Trophoblast cell (in vitro differentiated cells and primary cell): Measurements from ENCODE around the gene ZNF778.

ENCODE experiments used
- DNase-seq, 2 donors: peaks; one replicate each; pipeline ENCODE4 v3.0.0-alpha.2; 2016
- H2AFZ ChIP-seq: 2 replicates; pipeline ENCODE4 v1.6.1; 2013; ENCODE audit warnings: low read length, moderate library complexity, mild to moderate bottlenecking; ENCODE audit not compliant: insufficient read depth, poor library complexity
- H2AK5ac ChIP-seq: 2 replicates; pipeline ENCODE4 v1.6.1; 2013; ENCODE audit warnings: mild to moderate bottlenecking, low read length
- H2BK120ac ChIP-seq: 2 replicates; pipeline ENCODE4 v1.6.1; 2013; ENCODE audit warnings: low read length, mild to moderate bottlenecking, moderate library complexity; ENCODE audit not compliant: insufficient read depth, poor library complexity
- H2BK12ac ChIP-seq: 2 replicates; pipeline ENCODE4 v1.6.1; 2013; ENCODE audit warnings: mild to moderate bottlenecking, low read length, moderate library complexity
- H2BK5ac ChIP-seq: 2 replicates; pipeline ENCODE4 v1.6.1; 2013; ENCODE audit warnings: low read length, low read depth, moderate library complexity, mild to moderate bottlenecking; ENCODE audit not compliant: poor library complexity
- H3K14ac ChIP-seq: 2 replicates; pipeline ENCODE4 v1.6.1; 2013; ENCODE audit warnings: mild to moderate bottlenecking, low read length
- H3K18ac ChIP-seq: 2 replicates; pipeline ENCODE4 v1.6.1; 2013; ENCODE audit warnings: mild to moderate bottlenecking, low read length
- H3K23ac ChIP-seq: 2 replicates; pipeline ENCODE4 v1.6.1; 2013; ENCODE audit warnings: low read length
- H3K27ac ChIP-seq: 2 replicates; pipeline ENCODE4 v1.5.1; 2013; ENCODE audit warnings: low read depth, mild to moderate bottlenecking, inconsistent platforms, low read length, moderate library complexity
- H3K27me3 ChIP-seq: 2 replicates; pipeline ENCODE4 v1.6.1; 2013; ENCODE audit warnings: inconsistent platforms, mild to moderate bottlenecking, low read length, moderate library complexity; ENCODE audit not compliant: insufficient read depth
- H3K36me3 ChIP-seq, 2 experiments: 1 replicate in 1 of 2; 2 replicates in 1 of 2; pipeline ENCODE4 v1.6.1; 2013; ENCODE audit warnings: low read length in 2 of 2, mild to moderate bottlenecking in 2 of 2, moderate library complexity in 1 of 2; ENCODE audit not compliant: insufficient read depth in 2 of 2, control insufficient read depth in 1 of 2
- H3K4ac ChIP-seq: 2 replicates; pipeline ENCODE4 v1.6.1; 2013; ENCODE audit warnings: low read depth, mild to moderate bottlenecking, low read length, moderate library complexity
- H3K4me1 ChIP-seq, 2 experiments: 1 replicate in 1 of 2; 2 replicates in 1 of 2; pipeline ENCODE4 v1.6.1; 2013; ENCODE audit warnings: low read length in 2 of 2, mild to moderate bottlenecking in 2 of 2, moderate library complexity in 1 of 2; ENCODE audit not compliant: insufficient read depth in 2 of 2, control insufficient read depth in 1 of 2
- H3K4me2 ChIP-seq: 2 replicates; pipeline ENCODE4 v1.6.1; 2013; ENCODE audit warnings: inconsistent platforms, mild to moderate bottlenecking, low read length, moderate library complexity
- H3K4me3 ChIP-seq: 2 replicates; pipeline ENCODE4 v1.5.1; 2013; ENCODE audit warnings: mild to moderate bottlenecking, low read depth, low read length, inconsistent platforms
- H3K79me1 ChIP-seq: one replicate; pipeline ENCODE4 v1.6.1; 2013; ENCODE audit warnings: low read length
- H3K79me2 ChIP-seq: 2 replicates; pipeline ENCODE4 v1.6.1; 2013; ENCODE audit warnings: low read length, mild to moderate bottlenecking; ENCODE audit not compliant: control insufficient read depth, insufficient read depth, poor library complexity
- H3K9ac ChIP-seq: 2 replicates; pipeline ENCODE4 v1.6.1; 2013; ENCODE audit warnings: mild to moderate bottlenecking, low read length
- H3K9me3 ChIP-seq: 2 replicates; pipeline ENCODE4 v1.6.1; 2013; ENCODE audit warnings: low read depth, mild to moderate bottlenecking, control low read depth, inconsistent platforms, low read length; ENCODE audit not compliant: insufficient read depth
- H4K12ac ChIP-seq: 2 replicates; pipeline ENCODE4 v1.6.1; 2013; ENCODE audit warnings: low read depth, mild to moderate bottlenecking, low read length, moderate library complexity
- H4K8ac ChIP-seq: 2 replicates; pipeline ENCODE4 v1.6.1; 2013; ENCODE audit warnings: low read depth, mild to moderate bottlenecking, low read length, moderate library complexity
- H4K91ac ChIP-seq: one replicate; pipeline ENCODE4 v1.6.1; 2013; ENCODE audit warnings: low read depth, mild to moderate bottlenecking, low read length, moderate library complexity
- WGBS: extraction: QIAGEN DNeasy Blood & Tissue Kit; methylation state at CpG from one replicate; pipeline ENCODE4 v1.1.7; 2013; ENCODE audit warnings: missing lambda C conversion rate; ENCODE audit not compliant: insufficient read length, insufficient coverage; ENCODE audit errors: extremely low coverage; 5-methylcytosine and 5-hydroxymethylcytosine counted together

The ZNF778 gene

DNA sequence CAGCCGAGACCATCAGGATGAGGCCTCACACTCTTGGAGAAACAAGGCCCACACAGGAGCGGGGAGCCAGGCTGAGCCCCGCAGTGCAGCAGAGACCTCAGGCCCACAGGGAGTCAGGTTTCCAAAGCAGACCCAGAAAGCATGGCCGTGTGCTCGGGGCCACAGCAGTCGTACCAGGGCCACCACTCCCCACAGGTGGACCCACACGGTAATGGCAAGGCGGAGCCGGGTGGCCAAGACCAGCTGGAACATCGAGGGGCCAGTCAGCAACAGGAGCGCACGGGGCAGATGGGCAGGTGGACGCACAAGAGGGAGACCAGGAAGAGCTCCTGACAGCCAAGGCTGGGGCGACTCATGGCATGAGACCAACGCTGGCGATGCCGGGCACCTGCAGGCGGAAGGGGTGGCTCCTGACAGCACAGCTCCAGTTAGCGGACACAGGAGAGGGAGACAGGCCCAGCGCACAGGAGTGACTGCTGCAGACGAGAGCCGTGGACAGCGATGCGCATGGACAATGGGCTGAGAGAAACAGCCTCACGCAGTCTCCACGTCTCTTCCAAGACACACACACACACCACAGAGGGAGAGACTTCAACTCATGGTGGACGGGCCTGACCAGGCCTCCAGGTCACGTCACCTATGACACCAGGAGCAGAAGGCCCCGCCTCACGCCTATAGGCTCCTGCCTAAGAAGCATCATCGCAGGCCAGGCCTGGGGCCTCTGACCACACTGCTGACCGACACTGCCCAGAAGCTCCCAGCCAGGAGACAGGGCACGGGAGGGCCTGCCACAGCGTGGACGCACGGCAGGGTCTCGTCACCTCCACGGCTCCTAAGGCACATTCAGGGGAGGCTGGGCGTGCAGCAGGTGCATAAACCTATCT lies 58.6 kb downstream of the ZNF778 start:
- no peak overlapping the region for H3K9ac ChIP-seq
- no peaks in the 10 kb centered on the region for H3K9me3 ChIP-seq
- no peak overlapping the region for H3K14ac ChIP-seq
- H3K27me3 ChIP-seq = no peaks in the 10 kb centered on the region
- no peak overlapping the region for H2AFZ ChIP-seq
- no peak overlapping the region for H3K23ac ChIP-seq
- H4K91ac ChIP-seq = no peak overlapping the region
- H2AK5ac ChIP-seq = no peak overlapping the region
- H3K79me2 ChIP-seq = no peaks in the 10 kb centered on the region
- WGBS = no CpG with 5 or more reads among the region's 39 CpGs
- no peak overlapping the region for H3K27ac ChIP-seq
- no peak overlapping the region for H3K4me3 ChIP-seq
- no peaks in the 10 kb centered on the region for H3K79me1 ChIP-seq
- H3K18ac ChIP-seq = peak overlapping the region; percentile 26
- H2BK12ac ChIP-seq = no peak overlapping the region
- DNase-seq = no peak
- no peak overlapping the region for H4K12ac ChIP-seq
- H3K4me1 ChIP-seq = peaks cover 0 to 3% of the 10 kb centered on the region in 2 experiments
- H4K8ac ChIP-seq = no peak overlapping the region
- no peak overlapping the region for H2BK120ac ChIP-seq
- no peak overlapping the region for H3K4me2 ChIP-seq
- H3K4ac ChIP-seq = no peak overlapping the region
- H3K36me3 ChIP-seq = peaks cover 77 to 79% of the 10 kb centered on the region in 2 experiments
- no peak overlapping the region for H2BK5ac ChIP-seq

DNA sequence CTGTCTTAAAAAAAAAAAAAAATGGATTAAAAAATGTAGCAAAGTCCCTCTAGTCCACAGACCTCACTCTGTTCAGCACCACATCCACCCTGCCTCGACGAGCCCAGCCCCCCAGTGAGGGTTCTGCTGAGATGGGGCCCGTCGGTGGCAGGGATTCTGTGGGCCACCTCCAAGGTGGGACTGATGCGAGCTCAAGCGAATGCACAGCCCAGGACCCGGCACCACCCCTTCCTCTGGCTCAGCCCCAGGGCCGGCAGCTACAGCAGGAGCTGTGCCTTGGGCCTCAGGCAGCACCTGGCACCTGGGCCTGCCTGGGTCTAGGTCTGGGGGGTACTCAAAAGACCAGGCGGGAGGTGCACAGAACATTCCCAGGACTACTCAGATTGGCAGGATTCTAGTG lies 59.5 kb downstream of the ZNF778 start:
- Histone ChIP-seq H2AK5ac (no peak overlapping the region), H3K4me2 (no peak overlapping the region), H4K12ac (no peak overlapping the region), H3K14ac (no peak overlapping the region), H3K4me1 (peaks cover 0 to 3% of the 10 kb centered on the region in 2 experiments), H3K23ac (no peak overlapping the region), H2BK5ac (no peak overlapping the region), H2BK120ac (no peak overlapping the region), H2BK12ac (no peak overlapping the region), H4K8ac (no peak overlapping the region), H2AFZ (no peak overlapping the region), H4K91ac (no peak overlapping the region), H3K4me3 (no peak overlapping the region), H3K79me2 (no peaks in the 10 kb centered on the region), H3K18ac (no peak overlapping the region), H3K79me1 (no peaks in the 10 kb centered on the region), H3K27ac (no peak overlapping the region), H3K27me3 (no peaks in the 10 kb centered on the region), H3K36me3 (peaks cover 83% of the 10 kb centered on the region in 2 experiments), H3K9me3 (no peaks in the 10 kb centered on the region), H3K9ac (no peak overlapping the region), H3K4ac (no peak overlapping the region)
- WGBS = no CpG with 5 or more reads among the region's 9 CpGs
- DNase-seq = no peak

DNA sequence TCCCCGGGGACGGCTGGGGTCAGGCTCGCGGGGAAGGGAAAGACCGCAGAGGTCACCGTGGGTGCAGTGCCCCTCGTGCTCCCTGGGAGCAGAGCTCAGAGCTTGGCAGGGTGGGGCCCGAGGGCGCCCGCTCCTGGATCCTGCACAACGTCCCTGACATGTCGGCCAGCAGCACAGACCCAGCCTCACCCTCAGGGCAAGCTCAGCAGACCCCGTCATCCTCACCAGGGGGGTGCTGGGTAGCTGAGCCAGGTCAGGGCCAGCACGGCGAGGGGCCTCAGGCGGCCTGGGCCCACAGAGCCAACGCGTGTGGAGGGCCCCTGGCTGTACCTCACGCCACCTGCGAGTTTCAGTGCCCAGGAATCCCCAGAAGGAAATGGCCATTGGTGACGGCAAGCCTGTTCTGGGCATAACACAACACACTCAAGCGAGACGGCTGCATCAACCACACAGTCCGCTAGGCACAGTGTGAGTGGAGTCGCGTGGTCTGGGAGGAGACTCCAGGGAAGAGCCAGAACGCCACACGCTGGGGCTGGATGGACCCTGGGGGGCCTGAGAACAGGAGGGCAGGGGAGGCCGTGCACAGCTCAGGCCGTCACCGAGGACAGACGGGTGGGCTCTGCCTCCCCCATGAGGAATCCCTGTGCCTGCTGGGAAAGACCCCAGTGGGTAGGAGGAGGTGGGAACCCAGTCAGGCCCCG lies 60.3 kb downstream of the ZNF778 start:
- H3K9ac ChIP-seq = no peak overlapping the region
- no peak overlapping the region for H3K27ac ChIP-seq
- WGBS = no CpG with 5 or more reads among the region's 33 CpGs
- no peaks in the 10 kb centered on the region for H3K27me3 ChIP-seq
- no peak overlapping the region for H4K91ac ChIP-seq
- H3K4ac ChIP-seq = no peak overlapping the region
- H4K8ac ChIP-seq = no peak overlapping the region
- H3K18ac ChIP-seq = peak overlapping the region; percentile 0
- H2BK120ac ChIP-seq = no peak overlapping the region
- no peak overlapping the region for H3K4me3 ChIP-seq
- H2AFZ ChIP-seq = no peak overlapping the region
- H3K14ac ChIP-seq = no peak overlapping the region
- no peak overlapping the region for H2BK12ac ChIP-seq
- H3K79me2 ChIP-seq = no peaks in the 10 kb centered on the region
- H3K4me2 ChIP-seq = no peak overlapping the region
- H3K4me1 ChIP-seq = peaks cover 0 to 3% of the 10 kb centered on the region in 2 experiments
- no peaks in the 10 kb centered on the region for H3K79me1 ChIP-seq
- peaks cover 78 to 84% of the 10 kb centered on the region in 2 experiments for H3K36me3 ChIP-seq
- H3K23ac ChIP-seq = no peak overlapping the region
- H3K9me3 ChIP-seq = no peaks in the 10 kb centered on the region
- H2AK5ac ChIP-seq = no peak overlapping the region
- H4K12ac ChIP-seq = no peak overlapping the region
- no peak for DNase-seq
- H2BK5ac ChIP-seq = no peak overlapping the region

DNA sequence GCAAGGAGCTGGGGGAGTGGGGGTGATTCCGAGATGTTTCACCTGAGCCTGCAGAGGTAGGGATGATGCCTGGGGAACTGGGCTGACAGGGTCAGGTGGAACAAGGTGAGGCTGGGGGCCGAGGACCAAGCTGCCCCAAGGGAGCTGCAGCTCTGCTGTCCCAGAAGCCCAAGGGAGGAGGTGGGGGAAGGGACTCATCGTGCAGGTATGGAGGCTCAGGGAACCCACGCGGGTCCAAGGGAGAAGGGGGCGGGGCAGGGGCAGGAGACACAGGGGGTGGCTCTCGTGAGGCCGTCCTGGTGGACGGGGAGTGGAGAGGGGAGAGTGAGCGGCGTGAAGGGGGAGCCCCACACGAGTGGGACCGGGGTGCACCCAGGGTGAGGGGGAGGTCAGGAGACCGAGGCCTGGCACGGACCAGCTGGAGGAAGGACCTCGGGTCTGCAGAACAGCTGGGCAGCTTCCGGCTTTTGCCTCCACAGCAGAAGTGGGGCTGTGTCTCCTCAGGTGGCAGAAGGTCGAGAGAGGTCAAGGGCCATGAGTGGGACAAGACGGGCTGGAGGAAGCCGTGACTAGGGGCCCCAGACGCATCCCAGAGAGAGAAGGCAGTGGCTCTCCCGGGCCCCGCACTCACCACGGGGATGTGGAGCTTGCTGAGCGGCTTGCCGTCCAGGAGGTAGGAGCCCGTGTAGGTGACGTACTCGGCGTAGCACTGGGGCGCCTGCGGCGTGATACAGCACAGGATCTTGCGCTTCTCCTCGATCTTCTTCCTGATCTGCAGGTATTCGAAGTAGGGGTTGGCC lies 61.1 kb downstream of the ZNF778 start:
- no peak overlapping the region for H3K4me2 ChIP-seq
- H3K14ac ChIP-seq = no peak overlapping the region
- H3K23ac ChIP-seq = no peak overlapping the region
- WGBS = no CpG with 5 or more reads among the region's 36 CpGs
- no peak overlapping the region for H2AK5ac ChIP-seq
- no peak overlapping the region for H3K18ac ChIP-seq
- no peaks in the 10 kb centered on the region for H3K79me1 ChIP-seq
- H3K36me3 ChIP-seq = peaks cover 81 to 85% of the 10 kb centered on the region in 2 experiments
- H3K4ac ChIP-seq = no peak overlapping the region
- H3K27me3 ChIP-seq = no peaks in the 10 kb centered on the region
- H4K91ac ChIP-seq = no peak overlapping the region
- DNase-seq = no peak
- no peak overlapping the region for H2BK12ac ChIP-seq
- no peak overlapping the region for H2AFZ ChIP-seq
- peaks cover 0 to 3% of the 10 kb centered on the region in 2 experiments for H3K4me1 ChIP-seq
- no peak overlapping the region for H3K4me3 ChIP-seq
- no peak overlapping the region for H3K9ac ChIP-seq
- H2BK5ac ChIP-seq = no peak overlapping the region
- H2BK120ac ChIP-seq = no peak overlapping the region
- H4K8ac ChIP-seq = no peak overlapping the region
- no peak overlapping the region for H4K12ac ChIP-seq
- H3K9me3 ChIP-seq = no peaks in the 10 kb centered on the region
- no peaks in the 10 kb centered on the region for H3K79me2 ChIP-seq
- H3K27ac ChIP-seq = no peak overlapping the region
